Heart left ventricle (tissue), 16 donors: ENCODE measurements around the gene FOXL1. TPM values are rescaled to one million over a fixed set of nuclear protein-coding genes. Genes with fewer than 3 reads are reported as not detected.

Experiments used
- ATAC-seq, 4 donors: fragments of 200-7000 bp; cut with Tn5 transposase; one replicate each; pipeline ENCODE4 v1.9.1; 2020 to 2022; ENCODE audit warnings: moderate library complexity in 4 of 4, mild to moderate bottlenecking in 3 of 4, moderate number of reproducible peaks in 1 of 4
- DNase-seq, 5 donors: peaks; one replicate each; pipeline ENCODE4 v3.0.0-alpha.2; 2020
- H3K27ac ChIP-seq, 12 donors: fragments of 200-600 bp; sonication (generic) in 4 of 12; one replicate each; pipeline versions ENCODE4 v1.5.0 to v1.8.0; 2016 to 2022; ENCODE audit warnings: mild to moderate bottlenecking in 2 of 12
- H3K27me3 ChIP-seq, 9 donors: fragments of 200-600 bp; sonication (generic) in 2 of 9; one replicate each; pipeline versions ENCODE4 v1.5.1 to v1.8.0; 2016 to 2022; ENCODE audit warnings: mild to moderate bottlenecking in 3 of 9
- H3K36me3 ChIP-seq, 9 donors: fragments of 200-600 bp; sonication (generic) in 2 of 9; one replicate each; pipeline versions ENCODE4 v1.5.0 to v1.8.0; 2018 to 2022; ENCODE audit warnings: mild to moderate bottlenecking in 2 of 9
- H3K4me1 ChIP-seq, 12 donors: fragments of 200-600 bp; sonication (generic) in 4 of 12; one replicate each; pipeline versions ENCODE4 v1.5.0 to v1.8.0; 2016 to 2022; ENCODE audit warnings: mild to moderate bottlenecking in 3 of 12
- H3K4me3 ChIP-seq, 12 donors: fragments of 200-600 bp; sonication (generic) in 4 of 12; one replicate each; pipeline versions ENCODE4 v1.5.0 to v1.8.0; 2017 to 2022; ENCODE audit warnings: mild to moderate bottlenecking in 9 of 12, moderate library complexity in 4 of 12
- H3K9me3 ChIP-seq, 12 donors: fragments of 200-600 bp; sonication (generic) in 4 of 12; one replicate each; pipeline versions ENCODE4 v1.5.0 to v1.8.0; 2016 to 2022; ENCODE audit warnings: mild to moderate bottlenecking in 1 of 12
- CTCF ChIP-seq, 12 donors: fragments of 200-600 bp; sonication (generic) in 4 of 12; IDR thresholded peaks; one replicate each; pipeline versions ENCODE4 v1.5.0 to v1.8.0; 2018 to 2022; ENCODE audit warnings: antibody characterized with exemption in 12 of 12, mild to moderate bottlenecking in 5 of 12
- POLR2A ChIP-seq, 2 donors: fragments of 450-650 bp; IDR thresholded peaks; one replicate each; pipeline ENCODE4 v1.6.1; 2017; ENCODE audit warnings: antibody characterized with exemption in 2 of 2, mild to moderate bottlenecking in 2 of 2, moderate library complexity in 2 of 2
- WGBS, 4 donors: extraction: QIAGEN DNeasy Blood & Tissue Kit in 2 of 4; methylation state at CpG; one replicate each; pipeline versions ENCODE4 v1.1.5 to v1.1.7; 2013 to 2018; 5-methylcytosine and 5-hydroxymethylcytosine counted together
- intact Hi-C, 10 donors: fragments of 100-400 bp; cut with DNase I; formaldehyde crosslinking; loops; one replicate each; pipeline versions ENCODE4 v1.11.1 to v1.14.2; 2022
- polyA plus RNA-seq, 2 donors: library from polyadenylated mRNA; stranded (reverse); fragments of 200-250 nt; gene quantifications; one replicate each; pipeline ENCODE4 v1.2.3, GENCODE V29; 2013
- total RNA-seq, 9 donors: library from RNA; depleted of rRNA in 2 of 9; stranded (reverse); fragments of >200 nt in 2 of 9; fragmentation: NEBNext Ultra II Directional in 3 of 9; extraction: Animal tissue kit (Norgen Biotek cat#: 25700) in 3 of 9; gene quantifications; one replicate each; pipeline versions ENCODE4 v1.1.0 to v1.2.4, GENCODE V29; 2016 to 2023
- donor health status: ischemic (EF 13 %, LVEDD 7.1; RV severe dilation, severe dysfunction).
- donor health status: healthy with polysubstance abuse.
- donor health status: DM: no; HTN: yes; CAD: no.
- donor health status: DM: no; HTN: no; CAD: no.
- donor health status: ischemic (EF 25% LVEDD 6.9; RV normal size, moderate dysfunction).
- donor health status: ischemic (EF 25% LVEDD 5.7; RV mildly dilated, moderate dysfunction).
- donor health status: healthy.
- donor health status: DM: yes; HTN: yes; CAD: no.
- donor health status: ischemic (EF 35%, LVEDD 5.7; RV mildly dilated, moderate dysfunction).
- donor health status: nonischemic (EF 11% LVEDD 7.7; RV severe dilation, severe dysfunction).
- donor health status: DM: yes; HTN: yes; CAD: no.
- donor health status: PGD.
- donor health status: ischemic (EF 29% LVEDD 5.4; RV normal size, mild dysfunction).
- donor health status: nonischemic (EF 23%, LVEDD 6.1; RV moderate dilation, normal function).

FOXL1 gene
- total and polyA plus RNA-seq, 11 donors, result 0.44 to 1.4 (median 0.69) TPM

DNA sequence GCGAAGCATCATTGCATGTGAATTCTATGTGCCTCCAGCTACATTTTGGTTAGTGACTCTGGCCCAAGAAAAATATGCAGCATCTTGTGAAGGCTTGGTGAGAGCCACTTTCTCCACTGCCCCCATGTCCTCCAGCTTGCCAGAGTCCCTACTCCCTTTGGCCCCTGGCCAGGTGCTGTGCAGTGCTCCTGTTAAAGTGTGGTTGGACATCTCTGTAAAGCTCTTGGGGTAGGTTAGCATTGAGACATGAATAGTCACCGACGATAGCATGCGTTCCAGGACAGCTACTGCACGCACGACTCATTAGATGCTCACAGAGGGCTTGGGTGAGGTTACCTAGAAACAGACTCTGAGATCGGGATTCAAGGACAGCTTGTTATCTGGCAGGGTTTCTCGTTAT is 48.6 kb downstream of the FOXL1 start:
- Histone ChIP-seq H3K27ac (no peak overlapping the region), H3K36me3 (no peaks in the 10 kb centered on the region), H3K9me3 (no peaks in the 10 kb centered on the region), H3K4me1 (no peaks in the 10 kb centered on the region), H3K4me3 (no peak overlapping the region), H3K27me3 (no peaks in the 10 kb centered on the region)
- WGBS, 4 donors, result 89 to 95% (median 92%) methylated on average over 8 of the region's 8 CpGs
- TF ChIP-seq CTCF (IDR thresholded peaks at IDR 0.05) (no peak), POLR2A (IDR thresholded peaks at IDR 0.05) (no peak)
- DNase-seq (no peak), ATAC-seq (no peak)
- intact Hi-C loops, result no loop called here

DNA sequence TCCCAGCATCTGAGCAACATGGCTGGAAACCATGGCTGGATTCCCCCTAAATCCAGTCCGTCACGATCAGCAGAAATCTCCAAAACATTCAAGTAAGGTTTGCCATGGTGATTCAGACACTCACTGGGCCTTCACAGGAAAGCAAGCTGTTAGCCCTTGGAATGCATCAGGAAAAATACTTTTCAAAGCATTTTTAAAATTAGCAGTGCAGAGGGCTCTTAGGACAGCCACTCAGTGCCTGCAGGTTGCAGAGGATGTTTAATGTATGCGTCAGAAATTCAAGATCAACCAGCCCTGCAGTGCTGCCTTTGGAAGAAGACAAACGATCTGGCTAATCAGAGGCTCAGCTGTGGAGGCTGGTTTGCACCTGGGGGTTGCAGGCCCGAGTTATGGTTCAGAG is 50.3 kb downstream of the FOXL1 start:
- no peak for DNase-seq
- Histone ChIP-seq H3K9me3 (no peaks in the 10 kb centered on the region), H3K4me3 (no peak overlapping the region), H3K27ac (no peak overlapping the region), H3K4me1 (no peaks in the 10 kb centered on the region), H3K27me3 (peaks cover 0 to 5% (median 0%) of the 10 kb centered on the region in 9 donors), H3K36me3 (no peaks in the 10 kb centered on the region)
- intact Hi-C loops, result no loop called here
- WGBS, 4 donors, result 74 to 86% (median 84%) methylated on average over 5 of the region's 5 CpGs
- ATAC-seq, result no peak
- TF ChIP-seq CTCF (IDR thresholded peaks at IDR 0.05) (no peak), POLR2A (IDR thresholded peaks at IDR 0.05) (no peak)

GRCh38 chr16:86630471-86630870 is 52.1 kb downstream of the FOXL1 start:
- 80 to 91% (median 84%) methylated on average over 11 to 13 of the region's 13 CpGs for WGBS, 4 donors
- Histone ChIP-seq H3K4me1 (peaks cover 0 to 5% (median 0%) of the 10 kb centered on the region in 12 donors), H3K36me3 (no peaks in the 10 kb centered on the region), H3K27me3 (peaks cover 0 to 5% (median 0%) of the 10 kb centered on the region in 9 donors), H3K27ac (no peak overlapping the region), H3K9me3 (no peaks in the 10 kb centered on the region), H3K4me3 (no peak overlapping the region)
- intact Hi-C loops, result no loop called here
- TF ChIP-seq CTCF (IDR thresholded peaks at IDR 0.05), result no peak
- ATAC-seq, result no peak
- DNase-seq, result peak in 2 of 5 donors; percentile 35 to 61

- DNase-seq (no peak), ATAC-seq (no peak)
- TF ChIP-seq CTCF (IDR thresholded peaks at IDR 0.05) (no peak), POLR2A (IDR thresholded peaks at IDR 0.05) (no peak)
- H3K4me3 ChIP-seq, result no peak overlapping the region
- no peak overlapping the region for H3K27ac ChIP-seq
- H3K9me3 ChIP-seq, result no peaks in the 10 kb centered on the region
- peaks cover 0 to 5% (median 0%) of the 10 kb centered on the region in 9 donors for H3K27me3 ChIP-seq
- no peaks in the 10 kb centered on the region for H3K36me3 ChIP-seq
- peaks cover 0 to 10% (median 0%) of the 10 kb centered on the region in 12 donors for H3K4me1 ChIP-seq
- intact Hi-C loops, result no loop called here
- 81 to 85% (median 83%) methylated on average over 9 of the region's 9 CpGs for WGBS, 4 donors
These were observed 53.1 kb downstream of the FOXL1 start for GRCh38 chr16:86631444-86631843.

Other genes starting within 250 kb of the FOXL1 start
- under 1 TPM in 6 of 9 donors, not detected in 3; 0.14 to 0.48 (median 0.21) TPM for gene FOXF1, start 68.0 kb upstream of the FOXL1 start, total RNA-seq
- under 1 TPM; 0.04 to 0.15 TPM for gene FOXF1, start 68.0 kb upstream of the FOXL1 start, polyA plus RNA-seq
- 10 to 100 TPM in 6 of 9 donors, 1 to 10 TPM in 3; 3.9 to 17.0 (median 11.6) TPM for gene MTHFSD, start 23.3 kb upstream of the FOXL1 start, total RNA-seq
- gene MTHFSD, start 23.3 kb upstream of the FOXL1 start, polyA plus RNA-seq, result 1 to 10 TPM; 5.6 to 6.8 TPM
- 1 to 10 TPM; 1.1 to 3.3 (median 1.7) TPM for gene FOXC2, start 11.7 kb upstream of the FOXL1 start, total RNA-seq
- 1 to 10 TPM in 1 of 2 donors, under 1 TPM in 1; 0.76 to 1.0 TPM for gene FOXC2, start 11.7 kb upstream of the FOXL1 start, polyA plus RNA-seq